Gastrocnemius medialis (tissue), 4 donors: ENCODE results near the gene RASAL2. TPM values are rescaled to one million over a fixed set of nuclear protein-coding genes. Genes with fewer than 3 reads are reported as not detected.

ENCODE experiments used
- ATAC-seq, 2 donors: fragments of 150-250 bp; one replicate each; pipeline ENCODE4 v1.9.1; 2016
- DNase-seq, 2 donors: peaks; one replicate each; pipeline ENCODE4 v3.0.0-alpha.2; 2019
- H3K27ac ChIP-seq, 4 donors: fragments of 200-600 bp; sonication (generic); 1 replicate in 1 of 4; 2 replicates in 3 of 4; pipeline ENCODE4 v1.5.1; 2016 to 2018; ENCODE audit warnings: mild to moderate bottlenecking in 2 of 4, moderate library complexity in 1 of 4
- H3K27me3 ChIP-seq, 3 donors: fragments of 200-600 bp; sonication (generic) in 2 of 3; 1 replicate in 1 of 3; 2 replicates in 2 of 3; pipeline versions ENCODE4 v1.5.1 to v1.6.0; 2016 to 2019; ENCODE audit warnings: mild to moderate bottlenecking in 1 of 3, moderate library complexity in 1 of 3
- H3K36me3 ChIP-seq, 2 donors: fragments of 200-600 bp; sonication (generic) in 1 of 2; one replicate each; pipeline ENCODE4 v1.5.1; 2017 to 2018
- H3K4me1 ChIP-seq, 2 donors: fragments of 200-600 bp; sonication (generic) in 1 of 2; one replicate each; pipeline ENCODE4 v1.5.1; 2016 to 2017; ENCODE audit warnings: mild to moderate bottlenecking in 2 of 2
- H3K4me3 ChIP-seq, 4 donors: fragments of 200-600 bp; sonication (generic) in 3 of 4; 1 replicate in 1 of 4; 2 replicates in 3 of 4; pipeline ENCODE4 v1.5.1; 2016 to 2019; ENCODE audit warnings: mild to moderate bottlenecking in 2 of 4
- H3K9me3 ChIP-seq, 3 donors: fragments of 200-600 bp; sonication (generic) in 2 of 3; 1 replicate in 1 of 3; 2 replicates in 2 of 3; pipeline ENCODE4 v1.5.1; 2016 to 2019
- POLR2A ChIP-seq, 2 donors: fragments of 450-650 bp; IDR thresholded peaks; one replicate each; pipeline ENCODE4 v1.6.1; 2017; ENCODE audit warnings: antibody characterized with exemption in 2 of 2, mild to moderate bottlenecking in 2 of 2, moderate library complexity in 2 of 2
- in situ Hi-C, 4 donors: fragments of 200-750 bp; cut with MboI; loops; one replicate each; pipeline versions ENCODE4 v1.15.0 to v1.8.0; 2017; ENCODE audit warnings: low sequenced_read_pairs in 4 of 4
- intact Hi-C: fragments of 100-400 bp; cut with DNase I; formaldehyde crosslinking; loops from one replicate; pipeline ENCODE4 v1.15.1; 2023; ENCODE audit warnings: low total_unique reads
- total RNA-seq, 4 donors: library from RNA; depleted of rRNA; stranded (reverse); fragments of >200 nt; gene quantifications; one replicate each; pipeline versions ENCODE4 v1.1.0 to v1.2.3, GENCODE V29; 2016
- TF ChIP-seq, protein P1 (sequence below), 5 experiments: fragments of 450-650 bp in 3 of 5; fragments of 200-600 bp in 2 of 5; sonication (generic) in 2 of 5; IDR thresholded peaks in 4 of 5; conservative IDR thresholded peaks in 1 of 5; 1 replicate in 4 of 5; 2 replicates in 1 of 5; pipeline ENCODE4 v1.5.1; 2016 to 2019; ENCODE audit warnings: antibody characterized with exemption in 5 of 5, mild to moderate bottlenecking in 3 of 5, moderate library complexity in 3 of 5

Gene RASAL2
- total RNA-seq, 4 donors from 2014 or later: 7.6 to 13.4 (median 8.8) TPM

DNA sequence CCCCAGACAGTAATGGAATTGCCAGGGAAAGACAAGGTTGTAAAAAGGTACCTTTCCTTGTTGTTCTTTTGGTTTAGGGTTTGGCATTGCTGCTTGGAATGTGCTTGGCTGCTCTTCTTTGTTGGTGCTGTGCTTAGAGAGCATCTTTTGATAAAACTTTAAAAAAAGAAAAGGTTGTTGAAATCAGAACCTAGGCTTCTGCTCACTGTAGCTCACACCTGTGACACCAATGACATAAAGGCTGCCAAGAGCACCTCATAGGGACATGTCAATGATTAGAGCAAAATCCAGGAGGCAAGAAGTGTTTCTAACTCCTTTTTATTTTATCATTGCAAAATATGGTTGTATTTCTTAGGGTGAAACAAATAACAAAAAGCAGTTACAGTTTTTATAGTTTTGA, 373.9 kb downstream of the RASAL2 start:
- H3K36me3 ChIP-seq: peaks cover 0 to 41% of the 10 kb centered on the region in 2 donors
- no peak overlapping the region for H3K4me3 ChIP-seq
- no peak for TF ChIP-seq POLR2A (IDR thresholded peaks at IDR 0.05)
- TF ChIP-seq, protein P1, sequence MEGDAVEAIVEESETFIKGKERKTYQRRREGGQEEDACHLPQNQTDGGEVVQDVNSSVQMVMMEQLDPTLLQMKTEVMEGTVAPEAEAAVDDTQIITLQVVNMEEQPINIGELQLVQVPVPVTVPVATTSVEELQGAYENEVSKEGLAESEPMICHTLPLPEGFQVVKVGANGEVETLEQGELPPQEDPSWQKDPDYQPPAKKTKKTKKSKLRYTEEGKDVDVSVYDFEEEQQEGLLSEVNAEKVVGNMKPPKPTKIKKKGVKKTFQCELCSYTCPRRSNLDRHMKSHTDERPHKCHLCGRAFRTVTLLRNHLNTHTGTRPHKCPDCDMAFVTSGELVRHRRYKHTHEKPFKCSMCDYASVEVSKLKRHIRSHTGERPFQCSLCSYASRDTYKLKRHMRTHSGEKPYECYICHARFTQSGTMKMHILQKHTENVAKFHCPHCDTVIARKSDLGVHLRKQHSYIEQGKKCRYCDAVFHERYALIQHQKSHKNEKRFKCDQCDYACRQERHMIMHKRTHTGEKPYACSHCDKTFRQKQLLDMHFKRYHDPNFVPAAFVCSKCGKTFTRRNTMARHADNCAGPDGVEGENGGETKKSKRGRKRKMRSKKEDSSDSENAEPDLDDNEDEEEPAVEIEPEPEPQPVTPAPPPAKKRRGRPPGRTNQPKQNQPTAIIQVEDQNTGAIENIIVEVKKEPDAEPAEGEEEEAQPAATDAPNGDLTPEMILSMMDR (IDR thresholded peaks at IDR 0.05 in 4 of 5, conservative IDR thresholded peaks at IDR 0.05 in 1 of 5): no peak
- no peaks in the 10 kb centered on the region for H3K27me3 ChIP-seq
- no peak overlapping the region for H3K27ac ChIP-seq
- no peak for DNase-seq
- ATAC-seq: no peak
- intact Hi-C loops: no loop called here
- H3K9me3 ChIP-seq: no peaks in the 10 kb centered on the region
- no peaks in the 10 kb centered on the region for H3K4me1 ChIP-seq
- in situ Hi-C loops: no loop called here

DNA sequence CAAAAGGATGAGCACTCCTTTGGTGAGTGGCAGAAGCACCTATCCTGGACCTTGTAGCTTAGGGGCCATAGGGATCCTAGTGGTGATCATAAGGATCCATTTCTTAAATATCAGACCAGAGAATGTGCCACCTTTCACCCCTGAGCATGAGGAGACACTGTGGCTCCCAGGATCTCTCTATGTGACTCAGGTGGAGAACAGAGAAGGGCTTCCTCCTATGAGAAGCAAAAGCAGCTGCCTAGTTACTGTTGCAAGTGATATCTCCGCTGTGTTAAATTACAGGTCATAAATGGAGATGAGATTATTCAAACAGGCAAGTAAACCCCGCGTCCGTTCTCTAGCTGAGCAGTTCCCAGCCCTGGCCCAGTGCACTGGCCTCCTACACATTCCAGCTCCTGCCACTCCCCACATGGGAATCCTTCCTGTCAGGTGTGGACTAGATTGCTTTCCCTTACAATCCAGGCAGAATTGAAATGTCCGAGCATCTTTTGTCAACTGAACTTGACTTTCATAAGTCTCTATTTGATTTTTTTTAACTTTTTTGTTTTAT, 376.6 kb downstream of the RASAL2 start:
- TF ChIP-seq POLR2A (IDR thresholded peaks at IDR 0.05): no peak
- TF ChIP-seq, protein P1 (IDR thresholded peaks at IDR 0.05 in 4 of 5, conservative IDR thresholded peaks at IDR 0.05 in 1 of 5): no peak
- Histone ChIP-seq H3K36me3 (peaks cover 0 to 55% of the 10 kb centered on the region in 2 donors), H3K4me1 (no peaks in the 10 kb centered on the region), H3K27me3 (no peaks in the 10 kb centered on the region), H3K9me3 (no peaks in the 10 kb centered on the region), H3K4me3 (no peak overlapping the region), H3K27ac (no peak overlapping the region)
- DNase-seq (no peak), ATAC-seq (no peak)
- intact Hi-C loops: no loop called here
- in situ Hi-C loops: no loop called here

DNA sequence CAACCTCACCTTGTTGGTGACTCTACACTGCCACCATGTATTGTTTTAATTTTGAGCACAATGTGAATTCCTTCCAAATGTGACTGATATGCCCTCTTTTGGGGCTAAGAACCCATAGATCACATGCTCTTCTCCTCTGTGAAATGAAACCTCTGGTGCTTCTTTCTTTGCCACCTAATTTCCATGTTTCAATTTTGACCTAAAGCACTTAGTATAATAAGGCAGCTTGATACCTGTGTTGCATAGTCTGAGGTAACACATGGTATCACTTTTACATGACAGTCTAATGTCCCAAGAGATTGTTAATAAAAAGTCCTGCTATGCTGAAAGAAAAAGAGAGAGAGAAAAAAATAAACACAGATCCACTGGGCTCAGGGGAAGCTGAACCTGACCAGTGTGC, 378.6 kb downstream of the RASAL2 start:
- in situ Hi-C loops (no loop called here), intact Hi-C loops (no loop called here)
- ATAC-seq: no peak

DNA sequence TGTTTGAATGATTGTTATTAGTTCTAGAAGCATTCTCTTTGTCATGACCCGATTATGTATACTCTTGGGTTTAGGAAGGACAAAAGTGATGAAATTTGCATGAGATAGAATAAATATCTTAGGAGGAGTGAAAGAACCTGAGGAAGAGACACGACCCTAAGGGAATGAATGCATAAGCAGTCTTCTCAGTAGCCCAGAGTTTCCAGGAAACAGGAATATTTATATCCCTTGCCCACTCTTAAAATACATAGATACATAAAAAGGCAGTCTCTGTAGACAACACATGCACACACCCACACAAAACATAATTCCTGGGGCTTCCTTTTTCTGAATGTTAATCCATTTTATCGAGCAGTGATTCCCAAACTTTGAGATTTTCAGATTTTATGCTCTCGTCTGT, 383.5 kb downstream of the RASAL2 start:
- Histone ChIP-seq H3K4me3 (no peak overlapping the region), H3K9me3 (no peaks in the 10 kb centered on the region), H3K27me3 (no peaks in the 10 kb centered on the region), H3K36me3 (peaks cover 0 to 22% of the 10 kb centered on the region in 2 donors), H3K27ac (no peak overlapping the region), H3K4me1 (no peaks in the 10 kb centered on the region)
- in situ Hi-C loops: loop anchor here in 1 of 4 donors (25.0 kb wide), 1 partner anchor 190 kb away; no protein-coding TSS in a partner anchor
- TF ChIP-seq POLR2A (IDR thresholded peaks at IDR 0.05): no peak
- TF ChIP-seq, protein P1 (IDR thresholded peaks at IDR 0.05 in 4 of 5, conservative IDR thresholded peaks at IDR 0.05 in 1 of 5): no peak
- DNase-seq: no peak
- no peak for ATAC-seq
- intact Hi-C loops: no loop called here

More for the DNA sequence above, 378.6 kb downstream of the RASAL2 start:
- no peak overlapping the region for H3K27ac ChIP-seq
- no peak overlapping the region for H3K4me3 ChIP-seq
- H3K27me3 ChIP-seq: no peaks in the 10 kb centered on the region
- no peaks in the 10 kb centered on the region for H3K9me3 ChIP-seq
- no peaks in the 10 kb centered on the region for H3K4me1 ChIP-seq
- DNase-seq: no peak
- no peak for TF ChIP-seq POLR2A (IDR thresholded peaks at IDR 0.05)
- peaks cover 0 to 34% of the 10 kb centered on the region in 2 donors for H3K36me3 ChIP-seq

DNA sequence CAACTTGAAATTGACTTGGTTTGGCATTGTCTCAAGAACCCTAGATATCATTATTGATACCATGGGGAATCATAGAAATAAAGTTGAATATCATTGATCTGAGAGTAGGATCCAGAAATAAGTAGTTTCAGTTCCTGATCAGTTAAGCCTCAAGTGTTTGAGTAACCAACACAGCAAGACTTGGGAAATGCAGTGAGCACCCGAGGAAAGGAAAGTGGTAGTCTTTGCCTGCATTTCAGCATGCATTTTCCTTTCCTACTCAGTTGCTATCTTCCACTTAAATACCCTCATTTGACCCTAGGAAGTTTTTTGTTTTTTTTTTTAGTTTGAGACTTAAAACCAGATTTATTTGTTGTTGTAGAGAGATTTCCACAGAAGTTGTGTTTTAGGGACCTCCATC, 383.9 kb downstream of the RASAL2 start:
- Histone ChIP-seq H3K4me3 (no peak overlapping the region), H3K4me1 (no peaks in the 10 kb centered on the region), H3K36me3 (peaks cover 0 to 20% of the 10 kb centered on the region in 2 donors), H3K27me3 (no peaks in the 10 kb centered on the region), H3K27ac (no peak overlapping the region), H3K9me3 (no peaks in the 10 kb centered on the region)
- intact Hi-C loops: no loop called here
- in situ Hi-C loops: loop anchor here in 1 of 4 donors (25.0 kb wide), 1 partner anchor 191 kb away; no protein-coding TSS in a partner anchor
- TF ChIP-seq, protein P1 (IDR thresholded peaks at IDR 0.05 in 4 of 5, conservative IDR thresholded peaks at IDR 0.05 in 1 of 5): no peak
- TF ChIP-seq POLR2A (IDR thresholded peaks at IDR 0.05): no peak
- ATAC-seq (no peak), DNase-seq (no peak)
